NCI-H2196 treated with DMSO at 0.1 percent for 48 hours (cell line): ENCODE results near the gene CD38.
"Not testable (repeated sequence)": the region's sequence is repeated elsewhere in the genome, so short reads cannot be mapped to it uniquely, and the experiment has no call there.

ENCODE experiments used
- DNase-seq: peaks from one replicate; lab custom pipeline; 2025; ENCODE audit not compliant: unreplicated experiment; lab: John Stamatoyannopoulos, UW

The CD38 gene

DNA sequence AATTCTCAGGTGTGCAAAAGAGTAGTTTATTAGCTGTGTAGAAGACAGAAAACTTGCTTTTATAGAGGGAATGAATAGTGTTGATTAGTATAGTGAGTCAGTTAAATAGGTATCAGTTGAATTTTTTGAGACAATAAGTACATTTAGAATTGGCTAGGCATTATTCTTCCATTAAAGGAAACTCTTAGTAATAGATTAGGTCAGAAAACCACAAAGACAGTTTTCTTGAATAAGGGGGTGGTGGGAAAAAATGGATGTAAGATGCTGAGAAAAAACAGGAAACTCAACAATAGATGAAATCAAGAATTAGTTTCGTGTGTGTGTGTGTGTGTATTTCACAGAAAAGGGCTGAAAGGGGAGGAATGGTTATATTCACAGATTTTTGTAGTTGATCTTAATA is 16.8 kb downstream of the CD38 start:
- DNase-seq = no peak

DNA sequence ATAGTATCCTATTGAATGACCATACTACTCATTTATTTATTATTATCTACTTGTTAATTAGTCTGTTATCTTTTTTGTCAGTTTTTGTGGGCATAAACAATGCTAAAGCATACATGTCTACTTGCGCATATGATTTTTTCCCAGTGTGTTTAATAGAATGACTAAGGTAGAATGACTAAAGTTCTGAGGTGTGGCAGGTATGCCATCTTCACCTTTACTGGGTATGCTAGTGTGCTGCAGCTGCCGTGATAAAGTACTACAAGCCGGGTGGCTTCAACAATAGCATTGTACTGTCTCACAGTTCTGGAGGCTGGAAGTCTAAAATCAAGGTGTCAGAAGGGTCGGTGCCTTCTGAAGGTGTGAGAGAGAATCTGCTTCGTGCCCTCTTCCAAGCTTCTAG is 19.2 kb downstream of the CD38 start:
- no peak for DNase-seq

DNA sequence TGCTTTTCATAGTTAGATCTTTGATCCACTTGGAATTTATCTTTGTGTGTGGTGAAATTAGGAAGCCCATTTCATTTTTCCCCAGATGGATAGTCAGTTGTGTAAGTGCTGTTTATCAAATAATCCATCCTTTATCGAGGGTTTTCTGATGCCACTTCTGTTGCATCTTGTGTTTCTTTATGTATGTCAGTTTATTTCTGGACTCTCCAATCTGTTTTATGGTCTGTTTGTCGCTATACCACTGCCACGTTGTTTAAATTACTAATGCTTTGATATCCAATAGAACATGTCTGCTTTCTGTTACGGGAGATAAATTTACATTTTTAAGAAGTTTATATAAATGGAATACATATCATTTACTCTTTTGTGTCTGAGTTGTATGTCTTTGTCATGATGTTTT is 21.0 kb downstream of the CD38 start:
- no peak for DNase-seq

DNA sequence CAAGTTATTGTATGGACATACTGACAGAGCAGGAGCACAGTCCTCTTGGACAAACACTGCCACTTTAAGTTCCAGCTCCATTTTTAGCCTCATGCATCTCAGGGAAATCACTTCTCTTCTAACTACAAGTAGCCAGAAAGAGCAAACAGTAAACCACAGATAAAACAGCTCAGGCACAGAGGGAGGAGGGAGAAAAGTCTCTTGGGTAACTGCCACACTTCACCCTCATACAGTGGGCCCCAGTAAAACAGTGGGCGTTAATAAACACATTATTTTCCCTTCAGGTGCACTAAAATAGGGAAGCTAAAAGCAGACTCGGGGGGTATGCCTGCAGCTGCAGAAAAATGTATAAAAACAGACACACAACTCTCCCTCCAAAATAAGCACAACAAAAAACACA is 21.6 kb downstream of the CD38 start:
- DNase-seq = no peak

DNA sequence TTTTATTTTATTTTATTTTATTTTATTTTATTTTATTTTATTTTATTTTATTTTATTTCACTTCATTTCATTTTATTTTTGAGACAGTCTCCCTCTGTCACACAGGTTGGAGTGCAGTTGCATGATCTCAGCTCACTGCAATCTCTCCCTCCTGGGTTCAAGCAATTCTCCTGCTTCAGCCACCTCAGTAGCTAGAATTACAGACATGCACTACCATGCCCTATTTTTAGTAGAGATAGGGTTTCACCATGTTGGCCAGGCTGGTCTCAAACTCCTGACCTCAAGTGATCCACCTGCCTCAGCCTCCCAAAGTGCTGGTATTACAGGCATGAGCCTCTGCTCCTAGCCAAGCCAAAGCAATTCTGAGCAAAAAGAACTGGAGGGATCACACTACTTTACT is 24.4 kb downstream of the CD38 start:
- DNase-seq = not testable (repeated sequence)

DNA sequence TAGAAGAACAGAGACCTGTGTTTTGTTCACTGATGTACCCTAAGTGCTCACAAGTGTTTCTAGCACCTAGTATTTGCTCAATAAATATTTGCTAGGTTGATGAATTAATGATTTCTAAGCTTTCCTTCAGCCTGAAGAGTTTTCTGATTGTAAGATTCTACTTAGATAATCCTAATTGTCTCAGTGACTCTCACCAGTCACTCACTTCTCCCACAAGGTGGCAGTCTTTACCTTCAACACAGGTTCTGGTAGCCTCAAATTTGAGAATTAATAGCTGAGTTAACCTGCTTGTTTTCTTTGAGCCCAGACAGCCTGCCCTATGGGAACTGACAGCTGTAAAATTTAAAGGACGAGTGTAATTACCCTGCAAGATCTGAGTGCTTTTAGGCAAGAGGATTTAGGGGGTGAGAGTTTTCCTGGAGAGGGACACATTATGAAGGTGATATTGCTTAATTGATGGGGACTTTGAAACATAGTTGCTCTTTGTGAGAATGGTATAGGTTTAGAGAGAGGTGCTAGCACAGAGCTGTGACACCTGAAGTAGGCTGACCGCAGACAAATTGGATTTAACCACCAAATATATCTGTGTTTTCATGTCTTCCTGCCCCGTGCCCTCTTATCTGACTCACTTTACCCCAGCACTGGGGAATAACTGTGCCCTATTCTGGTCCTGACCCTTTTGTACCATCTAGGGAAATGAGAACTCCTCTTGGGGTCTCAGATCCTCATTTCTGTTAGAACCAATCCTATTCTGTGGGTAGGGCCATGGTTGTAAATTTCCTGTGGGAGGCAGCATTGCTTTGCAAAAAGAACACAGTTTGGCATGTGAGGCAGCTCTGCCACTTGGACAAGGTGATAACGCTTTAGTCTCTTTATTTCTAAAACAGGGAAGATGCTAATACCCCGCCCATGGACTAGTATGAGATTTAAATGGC is 27.7 kb downstream of the CD38 start:
- DNase-seq = peak; percentile 2

DNA sequence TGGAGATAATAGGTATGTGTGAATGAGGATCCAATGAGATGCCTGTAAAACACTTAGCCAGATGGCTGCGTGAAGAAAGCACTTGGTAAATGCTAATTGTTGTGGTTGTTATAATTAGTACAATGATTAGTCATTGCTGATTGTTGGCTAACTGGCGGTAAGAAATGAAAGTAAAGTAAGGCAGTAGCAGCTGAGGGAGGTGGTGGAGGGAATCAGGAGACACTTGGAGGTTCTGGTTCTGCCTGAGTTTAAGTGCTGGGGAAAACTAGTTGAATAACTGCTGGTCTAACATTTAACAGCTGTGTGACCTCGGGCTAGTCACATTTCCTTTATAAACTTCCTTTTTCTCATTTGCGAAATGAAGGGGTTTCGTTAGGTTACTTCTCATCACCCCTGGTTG is 30.9 kb downstream of the CD38 start:
- DNase-seq = no peak

DNA sequence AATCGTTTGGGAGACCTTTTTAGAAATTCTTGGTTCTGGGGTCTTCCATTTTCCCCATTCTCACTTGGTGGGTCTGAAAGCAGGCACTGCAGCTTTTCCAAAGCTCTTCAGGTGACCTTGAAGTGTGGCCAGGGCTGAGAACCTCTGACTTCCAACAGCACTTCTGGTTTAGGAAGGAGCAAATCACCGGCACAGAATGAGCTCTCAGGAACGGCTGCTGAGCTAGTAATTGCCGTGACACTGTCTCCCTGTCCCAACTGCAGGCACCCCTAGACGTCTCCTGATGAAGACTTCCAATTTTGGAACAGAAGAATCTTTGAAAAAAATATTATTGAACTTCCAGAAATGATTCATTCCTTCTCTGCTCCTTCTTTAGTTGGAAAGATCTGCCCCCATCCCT is 31.3 kb downstream of the CD38 start:
- no peak for DNase-seq

DNA sequence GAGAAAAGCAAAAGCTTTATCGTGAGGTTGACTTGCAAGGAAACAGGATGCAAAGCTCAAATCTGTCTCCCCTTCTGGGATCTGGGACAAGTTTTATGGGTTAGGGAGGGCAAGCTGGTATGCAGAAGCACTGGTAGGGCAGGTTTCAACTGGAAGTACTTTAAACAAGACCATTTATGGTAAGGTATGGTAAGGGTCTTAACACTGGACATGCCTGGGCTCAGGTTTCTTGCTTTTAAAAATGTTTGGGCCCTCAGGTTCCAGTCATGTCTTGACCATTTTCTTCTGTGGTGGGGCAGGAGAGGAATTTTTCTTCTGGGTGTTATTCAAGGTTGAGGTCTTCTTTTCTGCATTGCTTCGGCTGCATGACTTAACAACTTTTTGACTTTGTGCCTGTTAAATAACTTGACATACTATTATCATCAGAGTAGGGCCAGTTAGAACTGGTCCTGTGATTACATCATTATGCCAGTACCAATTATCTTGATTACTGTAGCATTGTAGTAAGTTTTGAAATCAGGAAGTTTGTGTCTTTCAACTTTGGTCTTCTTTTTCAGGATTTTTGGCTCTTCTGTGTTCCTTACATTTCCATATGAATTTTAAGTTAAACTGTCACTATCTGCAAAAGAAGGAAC is 33.7 kb downstream of the CD38 start:
- DNase-seq = no peak

DNA sequence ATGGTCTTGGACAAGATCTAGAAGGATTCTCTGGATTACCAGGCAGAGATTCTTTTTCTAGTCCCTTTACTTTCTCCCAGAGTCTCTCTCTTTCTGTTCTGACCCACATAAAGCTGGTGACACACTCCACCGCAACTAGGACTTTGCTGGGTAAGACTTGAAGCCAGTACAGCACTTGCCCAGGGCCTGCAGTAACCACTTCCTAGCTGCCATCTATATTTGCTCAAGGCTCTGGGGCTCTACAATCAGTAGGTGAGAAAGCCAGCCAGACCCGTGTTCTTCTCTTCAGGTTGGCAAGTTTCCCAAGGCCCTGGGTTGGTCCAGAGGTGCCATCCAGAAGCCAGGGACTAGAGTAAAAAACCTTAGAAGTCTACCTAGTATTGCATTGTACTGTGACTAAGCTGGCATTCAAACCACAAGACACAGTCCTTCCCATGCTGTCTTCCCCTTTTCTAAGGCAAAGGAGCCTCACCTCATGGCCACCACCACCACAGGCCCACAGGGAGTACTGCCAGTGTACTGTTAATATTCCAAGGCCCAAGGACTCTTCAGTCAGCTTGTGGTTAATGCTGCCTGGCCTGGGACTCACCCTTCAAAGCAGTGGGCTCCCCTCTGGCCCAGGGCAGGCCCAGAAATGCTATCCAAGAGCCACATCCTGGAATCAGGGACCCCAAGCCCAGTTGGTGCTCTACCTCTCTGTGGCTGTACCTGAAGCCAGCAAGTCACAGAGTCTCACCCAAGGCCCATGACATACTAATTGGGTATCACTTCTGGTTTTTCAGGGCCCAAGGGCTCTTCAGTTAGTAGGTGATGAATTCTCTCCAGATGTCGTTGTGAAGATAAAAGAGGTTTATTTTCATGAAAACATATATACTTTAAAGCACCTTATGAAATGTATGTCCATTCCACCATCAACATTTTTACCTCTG is 54.7 kb downstream of the CD38 start:
- no peak for DNase-seq

DNA sequence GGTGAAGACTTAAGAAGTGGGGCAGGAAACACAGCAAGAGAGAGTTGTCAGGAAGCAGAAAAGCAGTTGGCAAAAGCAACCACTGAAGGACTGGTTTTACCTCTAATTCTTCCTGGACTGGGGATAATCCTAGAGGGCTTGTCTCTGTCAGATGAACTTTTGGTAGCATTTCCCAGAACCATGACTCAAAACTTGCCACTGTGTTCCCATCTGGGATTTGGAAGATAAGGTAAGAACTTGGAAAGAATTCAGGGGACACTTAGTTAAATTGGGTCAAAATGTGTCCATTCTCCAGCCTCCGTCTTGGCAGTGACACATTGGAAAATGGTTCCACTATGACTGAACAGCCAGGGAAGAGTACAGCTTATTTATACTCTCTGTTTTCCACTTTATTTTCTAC is 55.7 kb downstream of the CD38 start:
- DNase-seq = no peak

DNA sequence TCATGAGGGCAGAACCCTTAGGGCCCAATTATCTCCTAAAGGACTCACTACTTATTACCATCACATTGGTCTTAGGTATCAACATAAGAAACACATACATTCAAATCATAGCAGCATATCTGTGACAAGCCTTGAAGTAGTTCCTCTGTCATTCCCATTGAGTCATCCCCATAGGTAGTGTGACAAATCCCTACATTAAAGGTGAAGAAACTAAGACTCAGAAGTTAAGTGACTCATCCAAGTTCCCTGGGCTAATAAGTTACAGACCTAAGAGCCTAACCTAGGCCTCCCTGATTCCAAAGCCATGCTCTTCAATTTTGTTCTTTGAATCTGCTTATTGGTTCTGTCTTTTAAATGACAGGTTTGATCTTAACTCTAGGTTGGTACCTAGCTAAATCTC is 58.2 kb downstream of the CD38 start:
- DNase-seq = no peak

DNA sequence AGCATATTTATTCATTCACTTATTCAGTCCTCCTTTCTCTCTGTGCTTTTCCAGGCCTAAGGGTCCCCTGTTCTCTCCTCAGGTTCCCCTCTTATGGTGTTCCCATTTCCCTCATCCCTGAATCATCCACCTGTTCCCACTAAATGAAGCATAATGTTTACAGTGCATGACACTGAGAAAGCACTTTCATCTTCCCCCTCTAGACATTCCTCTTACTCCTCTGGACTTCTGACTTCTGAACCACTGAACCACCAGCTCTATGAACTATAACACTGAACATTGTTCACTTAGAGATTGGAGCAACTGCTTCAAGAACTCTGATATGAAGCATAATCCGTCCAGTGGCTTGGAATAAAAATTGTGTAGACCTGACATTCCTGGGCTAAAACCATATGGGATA is 59.5 kb downstream of the CD38 start:
- DNase-seq = no peak

DNA sequence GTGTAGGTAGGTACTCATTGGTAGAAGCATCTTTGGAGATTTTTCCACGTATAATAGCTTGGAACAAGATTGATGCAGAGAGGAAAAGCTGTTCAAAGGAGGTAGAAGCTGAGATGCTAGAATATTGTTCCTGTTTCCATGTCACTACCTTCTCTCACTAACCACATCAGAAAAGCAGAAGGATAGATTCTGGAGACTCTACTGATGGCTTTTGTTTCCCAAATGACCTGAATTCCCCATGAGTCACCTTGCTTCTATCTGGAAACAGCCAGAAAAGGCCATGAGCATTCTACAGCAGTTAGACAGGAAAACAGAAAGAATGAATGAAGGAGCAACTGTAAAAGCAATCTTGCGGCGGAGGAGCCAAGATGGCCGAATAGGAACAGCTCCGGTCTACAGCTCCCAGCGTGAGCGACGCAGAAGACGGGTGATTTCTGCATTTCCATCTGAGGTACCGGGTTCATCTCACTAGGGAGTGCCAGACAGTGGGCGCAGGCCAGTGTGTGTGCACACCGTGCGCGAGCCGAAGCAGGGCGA is 63.1 kb downstream of the CD38 start:
- not testable (repeated sequence) for DNase-seq

DNA sequence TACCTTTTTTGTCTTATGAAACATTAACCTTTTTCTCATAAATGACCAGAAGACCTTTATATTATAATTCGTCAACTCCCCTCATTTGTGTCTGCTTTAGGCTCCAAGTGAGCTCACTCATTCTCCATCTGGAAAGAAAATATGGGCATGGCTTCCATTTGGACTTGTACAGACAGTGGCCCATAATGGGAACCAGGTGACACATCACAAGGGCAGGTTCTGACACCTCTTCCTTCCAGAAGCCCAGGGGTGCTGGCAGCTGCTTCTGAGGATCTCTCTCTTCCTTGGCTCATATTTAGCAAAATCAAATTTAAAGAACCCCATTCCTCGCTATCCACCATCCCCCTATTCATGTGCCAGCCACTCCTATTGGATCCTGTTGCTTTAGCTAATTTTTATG is 69.6 kb downstream of the CD38 start:
- DNase-seq = no peak

DNA sequence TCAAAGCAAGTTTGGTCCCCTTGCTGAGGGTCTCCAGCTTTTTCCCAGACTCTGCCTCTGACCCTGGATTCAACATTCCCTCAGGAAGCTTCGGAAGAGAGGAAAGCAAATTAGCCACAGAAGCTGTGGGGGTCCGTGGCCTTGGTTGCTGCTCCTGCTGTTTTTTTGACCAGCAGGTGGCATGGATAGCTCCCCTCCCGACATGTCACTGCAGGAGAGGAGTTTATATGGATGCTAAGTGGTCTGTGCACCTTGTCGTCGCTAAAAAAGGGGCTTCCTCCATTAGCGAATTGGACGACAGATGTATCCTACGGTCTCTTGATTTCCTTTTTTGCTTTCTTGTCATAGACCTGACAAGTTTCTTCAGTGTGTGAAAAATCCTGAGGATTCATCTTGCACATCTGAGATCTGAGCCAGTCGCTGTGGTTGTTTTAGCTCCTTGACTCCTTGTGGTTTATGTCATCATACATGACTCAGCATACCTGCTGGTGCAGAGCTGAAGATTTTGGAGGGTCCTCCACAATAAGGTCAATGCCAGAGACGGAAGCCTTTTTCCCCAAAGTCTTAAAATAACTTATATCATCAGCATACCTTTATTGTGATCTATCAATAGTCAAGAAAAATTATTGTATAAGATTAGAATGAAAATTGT is 70.2 kb downstream of the CD38 start:
- no peak for DNase-seq

DNA sequence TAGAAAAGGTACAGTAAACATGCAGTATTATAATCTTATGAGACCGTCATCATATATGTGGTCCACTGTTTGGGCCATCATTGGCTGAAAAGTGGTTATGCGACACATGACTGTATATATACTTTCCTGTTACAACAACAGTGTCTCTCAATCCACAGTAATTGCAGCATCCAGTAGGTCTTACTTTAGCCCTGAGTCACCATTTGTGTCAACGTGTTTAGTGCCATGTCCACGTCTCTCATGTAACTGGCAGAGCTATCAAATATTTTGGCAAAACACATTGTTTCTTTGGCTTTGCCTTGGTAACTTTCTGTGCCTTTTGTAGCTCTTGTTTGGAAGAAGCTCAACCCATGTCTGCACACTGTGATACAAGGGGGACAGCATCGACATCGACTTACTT is 73.8 kb downstream of the CD38 start:
- no peak for DNase-seq

DNA sequence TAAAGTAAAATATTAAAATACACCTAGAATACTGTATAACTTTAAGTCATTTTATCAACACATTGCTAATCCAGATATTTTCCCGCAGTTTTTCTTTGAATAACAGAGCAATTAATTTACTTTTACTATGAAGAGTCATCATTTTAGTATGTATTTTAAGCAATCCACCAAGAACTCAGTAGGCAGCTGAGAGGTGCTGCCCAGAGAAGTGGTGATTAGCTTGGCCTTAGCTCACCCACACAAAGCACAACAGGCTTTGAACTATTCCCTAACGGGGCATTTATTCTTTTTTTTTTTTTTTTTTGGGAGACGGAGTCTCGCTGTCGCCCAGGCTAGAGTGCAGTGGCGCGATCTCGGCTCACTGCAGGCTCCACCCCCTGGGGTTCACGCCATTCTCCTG is 74.4 kb downstream of the CD38 start:
- DNase-seq = no peak

DNA sequence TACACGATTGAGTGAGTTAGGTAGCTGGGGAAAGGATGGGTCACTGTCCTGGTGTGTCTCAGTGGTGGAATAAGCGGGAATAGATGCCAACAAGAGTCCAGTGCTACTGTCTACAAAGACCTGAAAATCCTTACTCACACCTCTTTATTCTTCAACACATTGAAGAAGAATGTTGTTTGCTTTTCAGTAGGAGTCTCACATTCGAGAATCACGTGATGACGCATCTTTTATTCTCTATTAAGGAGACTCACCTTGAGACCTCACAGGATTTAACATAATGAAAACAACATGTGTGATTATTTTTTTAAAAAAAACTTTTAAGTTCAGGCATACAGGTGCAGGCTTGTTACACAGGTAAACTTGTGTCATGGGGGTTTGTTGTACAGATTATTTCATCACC is 75.2 kb downstream of the CD38 start:
- DNase-seq = no peak

DNA sequence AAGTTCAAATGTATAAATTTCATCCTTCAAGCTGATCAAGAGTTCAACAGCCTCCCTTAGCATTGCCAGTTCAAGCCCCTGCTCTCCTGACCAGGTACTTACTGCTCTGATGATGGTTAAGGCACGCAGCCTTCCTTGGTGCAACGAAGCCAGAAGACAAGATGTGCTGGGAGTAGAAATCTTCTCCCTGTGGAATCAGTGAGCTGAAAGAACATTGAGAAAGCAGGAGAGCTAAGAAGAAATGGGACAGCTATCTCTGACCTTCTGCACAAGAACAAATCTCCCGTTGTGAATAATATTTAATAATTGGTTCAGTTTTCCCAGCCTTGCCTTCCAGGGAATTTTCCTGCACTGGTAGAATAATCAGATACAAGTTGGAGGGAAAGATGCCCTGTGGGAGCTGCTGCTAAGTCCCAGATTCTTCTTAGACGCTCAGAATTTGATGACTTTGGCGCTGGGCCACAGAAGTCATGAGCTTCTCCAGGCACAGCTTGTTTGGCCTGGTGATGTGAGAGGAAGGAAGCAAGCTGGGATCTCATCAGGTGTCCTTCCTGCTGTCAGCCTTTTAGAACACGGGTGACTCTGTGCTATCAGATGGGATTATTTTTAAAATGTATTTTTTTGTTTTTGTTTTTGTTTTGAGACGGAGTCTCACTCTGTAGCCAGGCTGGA is 77.8 kb downstream of the CD38 start:
- DNase-seq = no peak
